Measurements from ENCODE around the gene MAFB.

Gene MAFB

DNA sequence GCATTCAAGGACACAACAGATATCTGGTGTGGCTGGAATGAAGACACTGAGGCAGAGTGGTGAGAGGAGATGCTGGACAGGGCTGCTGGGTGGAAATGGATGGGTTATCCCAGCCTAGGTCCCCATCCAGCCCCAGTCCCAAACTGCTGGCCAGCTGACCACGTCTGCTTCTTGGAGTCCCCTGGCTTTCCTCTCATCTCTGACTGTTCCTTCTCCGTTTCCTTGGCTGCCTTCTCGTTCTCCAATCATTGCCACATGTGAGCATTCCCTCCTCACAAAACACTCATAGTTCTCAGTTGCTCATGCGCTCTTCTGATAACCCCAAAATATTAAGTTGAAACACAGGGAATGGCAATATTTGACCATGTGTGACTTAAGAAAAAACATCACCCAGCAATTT is 31.5 kb downstream of the MAFB start (continued):
- TF ChIP-seq, protein P1, sequence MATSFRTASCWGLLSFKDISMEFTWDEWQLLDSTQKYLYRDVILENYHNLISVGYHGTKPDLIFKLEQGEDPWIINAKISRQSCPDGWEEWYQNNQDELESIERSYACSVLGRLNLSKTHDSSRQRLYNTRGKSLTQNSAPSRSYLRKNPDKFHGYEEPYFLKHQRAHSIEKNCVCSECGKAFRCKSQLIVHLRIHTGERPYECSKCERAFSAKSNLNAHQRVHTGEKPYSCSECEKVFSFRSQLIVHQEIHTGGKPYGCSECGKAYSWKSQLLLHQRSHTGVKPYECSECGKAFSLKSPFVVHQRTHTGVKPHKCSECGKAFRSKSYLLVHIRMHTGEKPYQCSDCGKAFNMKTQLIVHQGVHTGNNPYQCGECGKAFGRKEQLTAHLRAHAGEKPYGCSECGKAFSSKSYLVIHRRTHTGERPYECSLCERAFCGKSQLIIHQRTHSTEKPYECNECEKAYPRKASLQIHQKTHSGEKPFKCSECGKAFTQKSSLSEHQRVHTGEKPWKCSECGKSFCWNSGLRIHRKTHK (tag by site-specific recombination; IDR thresholded peaks at IDR 0.05), result no peak
- TF ChIP-seq, protein P2, sequence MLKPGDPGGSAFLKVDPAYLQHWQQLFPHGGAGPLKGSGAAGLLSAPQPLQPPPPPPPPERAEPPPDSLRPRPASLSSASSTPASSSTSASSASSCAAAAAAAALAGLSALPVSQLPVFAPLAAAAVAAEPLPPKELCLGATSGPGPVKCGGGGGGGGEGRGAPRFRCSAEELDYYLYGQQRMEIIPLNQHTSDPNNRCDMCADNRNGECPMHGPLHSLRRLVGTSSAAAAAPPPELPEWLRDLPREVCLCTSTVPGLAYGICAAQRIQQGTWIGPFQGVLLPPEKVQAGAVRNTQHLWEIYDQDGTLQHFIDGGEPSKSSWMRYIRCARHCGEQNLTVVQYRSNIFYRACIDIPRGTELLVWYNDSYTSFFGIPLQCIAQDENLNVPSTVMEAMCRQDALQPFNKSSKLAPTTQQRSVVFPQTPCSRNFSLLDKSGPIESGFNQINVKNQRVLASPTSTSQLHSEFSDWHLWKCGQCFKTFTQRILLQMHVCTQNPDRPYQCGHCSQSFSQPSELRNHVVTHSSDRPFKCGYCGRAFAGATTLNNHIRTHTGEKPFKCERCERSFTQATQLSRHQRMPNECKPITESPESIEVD (tag by site-specific recombination; IDR thresholded peaks at IDR 0.05), result no peak
- TF ChIP-seq KLF7 (tag by site-specific recombination; IDR thresholded peaks at IDR 0.05; ENCODE audit: borderline replicate concordance) (no peak), ZNF214 (tag by site-specific recombination; IDR thresholded peaks at IDR 0.05; ENCODE audit: borderline replicate concordance) (no peak), ZNF660 (tag by site-specific recombination; IDR thresholded peaks at IDR 0.05) (no peak), ZNF600 (tag by site-specific recombination; IDR thresholded peaks at IDR 0.05) (no peak), HOXC10 (CRISPR knock-in tag; IDR thresholded peaks at IDR 0.05) (no peak), ZNF701 (tag by site-specific recombination; IDR thresholded peaks at IDR 0.05) (no peak), ZNF621 (tag by site-specific recombination; IDR thresholded peaks at IDR 0.05) (no peak)
- TF ChIP-seq, protein P3, sequence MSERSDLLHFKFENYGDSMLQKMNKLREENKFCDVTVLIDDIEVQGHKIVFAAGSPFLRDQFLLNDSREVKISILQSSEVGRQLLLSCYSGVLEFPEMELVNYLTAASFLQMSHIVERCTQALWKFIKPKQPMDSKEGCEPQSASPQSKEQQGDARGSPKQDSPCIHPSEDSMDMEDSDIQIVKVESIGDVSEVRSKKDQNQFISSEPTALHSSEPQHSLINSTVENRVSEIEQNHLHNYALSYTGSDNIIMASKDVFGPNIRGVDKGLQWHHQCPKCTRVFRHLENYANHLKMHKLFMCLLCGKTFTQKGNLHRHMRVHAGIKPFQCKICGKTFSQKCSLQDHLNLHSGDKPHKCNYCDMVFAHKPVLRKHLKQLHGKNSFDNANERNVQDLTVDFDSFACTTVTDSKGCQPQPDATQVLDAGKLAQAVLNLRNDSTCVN (tag by site-specific recombination; optimal IDR thresholded peaks at IDR 0.05), result no peak
- TF ChIP-seq, protein P4, sequence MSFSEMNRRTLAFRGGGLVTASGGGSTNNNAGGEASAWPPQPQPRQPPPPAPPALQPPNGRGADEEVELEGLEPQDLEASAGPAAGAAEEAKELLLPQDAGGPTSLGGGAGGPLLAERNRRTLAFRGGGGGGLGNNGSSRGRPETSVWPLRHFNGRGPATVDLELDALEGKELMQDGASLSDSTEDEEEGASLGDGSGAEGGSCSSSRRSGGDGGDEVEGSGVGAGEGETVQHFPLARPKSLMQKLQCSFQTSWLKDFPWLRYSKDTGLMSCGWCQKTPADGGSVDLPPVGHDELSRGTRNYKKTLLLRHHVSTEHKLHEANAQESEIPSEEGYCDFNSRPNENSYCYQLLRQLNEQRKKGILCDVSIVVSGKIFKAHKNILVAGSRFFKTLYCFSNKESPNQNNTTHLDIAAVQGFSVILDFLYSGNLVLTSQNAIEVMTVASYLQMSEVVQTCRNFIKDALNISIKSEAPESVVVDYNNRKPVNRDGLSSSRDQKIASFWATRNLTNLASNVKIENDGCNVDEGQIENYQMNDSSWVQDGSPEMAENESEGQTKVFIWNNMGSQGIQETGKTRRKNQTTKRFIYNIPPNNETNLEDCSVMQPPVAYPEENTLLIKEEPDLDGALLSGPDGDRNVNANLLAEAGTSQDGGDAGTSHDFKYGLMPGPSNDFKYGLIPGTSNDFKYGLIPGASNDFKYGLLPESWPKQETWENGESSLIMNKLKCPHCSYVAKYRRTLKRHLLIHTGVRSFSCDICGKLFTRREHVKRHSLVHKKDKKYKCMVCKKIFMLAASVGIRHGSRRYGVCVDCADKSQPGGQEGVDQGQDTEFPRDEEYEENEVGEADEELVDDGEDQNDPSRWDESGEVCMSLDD (tag by site-specific recombination; IDR thresholded peaks at IDR 0.05), result no peak
- TF ChIP-seq, protein P5, sequence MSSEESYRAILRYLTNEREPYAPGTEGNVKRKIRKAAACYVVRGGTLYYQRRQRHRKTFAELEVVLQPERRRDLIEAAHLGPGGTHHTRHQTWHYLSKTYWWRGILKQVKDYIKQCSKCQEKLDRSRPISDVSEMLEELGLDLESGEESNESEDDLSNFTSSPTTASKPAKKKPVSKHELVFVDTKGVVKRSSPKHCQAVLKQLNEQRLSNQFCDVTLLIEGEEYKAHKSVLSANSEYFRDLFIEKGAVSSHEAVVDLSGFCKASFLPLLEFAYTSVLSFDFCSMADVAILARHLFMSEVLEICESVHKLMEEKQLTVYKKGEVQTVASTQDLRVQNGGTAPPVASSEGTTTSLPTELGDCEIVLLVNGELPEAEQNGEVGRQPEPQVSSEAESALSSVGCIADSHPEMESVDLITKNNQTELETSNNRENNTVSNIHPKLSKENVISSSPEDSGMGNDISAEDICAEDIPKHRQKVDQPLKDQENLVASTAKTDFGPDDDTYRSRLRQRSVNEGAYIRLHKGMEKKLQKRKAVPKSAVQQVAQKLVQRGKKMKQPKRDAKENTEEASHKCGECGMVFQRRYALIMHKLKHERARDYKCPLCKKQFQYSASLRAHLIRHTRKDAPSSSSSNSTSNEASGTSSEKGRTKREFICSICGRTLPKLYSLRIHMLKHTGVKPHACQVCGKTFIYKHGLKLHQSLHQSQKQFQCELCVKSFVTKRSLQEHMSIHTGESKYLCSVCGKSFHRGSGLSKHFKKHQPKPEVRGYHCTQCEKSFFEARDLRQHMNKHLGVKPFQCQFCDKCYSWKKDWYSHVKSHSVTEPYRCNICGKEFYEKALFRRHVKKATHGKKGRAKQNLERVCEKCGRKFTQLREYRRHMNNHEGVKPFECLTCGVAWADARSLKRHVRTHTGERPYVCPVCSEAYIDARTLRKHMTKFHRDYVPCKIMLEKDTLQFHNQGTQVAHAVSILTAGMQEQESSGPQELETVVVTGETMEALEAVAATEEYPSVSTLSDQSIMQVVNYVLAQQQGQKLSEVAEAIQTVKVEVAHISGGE (tag by site-specific recombination; conservative IDR thresholded peaks at IDR 0.05; ENCODE audit: low read depth), result no peak
- TF ChIP-seq, protein P6, sequence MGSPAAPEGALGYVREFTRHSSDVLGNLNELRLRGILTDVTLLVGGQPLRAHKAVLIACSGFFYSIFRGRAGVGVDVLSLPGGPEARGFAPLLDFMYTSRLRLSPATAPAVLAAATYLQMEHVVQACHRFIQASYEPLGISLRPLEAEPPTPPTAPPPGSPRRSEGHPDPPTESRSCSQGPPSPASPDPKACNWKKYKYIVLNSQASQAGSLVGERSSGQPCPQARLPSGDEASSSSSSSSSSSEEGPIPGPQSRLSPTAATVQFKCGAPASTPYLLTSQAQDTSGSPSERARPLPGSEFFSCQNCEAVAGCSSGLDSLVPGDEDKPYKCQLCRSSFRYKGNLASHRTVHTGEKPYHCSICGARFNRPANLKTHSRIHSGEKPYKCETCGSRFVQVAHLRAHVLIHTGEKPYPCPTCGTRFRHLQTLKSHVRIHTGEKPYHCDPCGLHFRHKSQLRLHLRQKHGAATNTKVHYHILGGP (tag by site-specific recombination; IDR thresholded peaks at IDR 0.05), result no peak

DNA sequence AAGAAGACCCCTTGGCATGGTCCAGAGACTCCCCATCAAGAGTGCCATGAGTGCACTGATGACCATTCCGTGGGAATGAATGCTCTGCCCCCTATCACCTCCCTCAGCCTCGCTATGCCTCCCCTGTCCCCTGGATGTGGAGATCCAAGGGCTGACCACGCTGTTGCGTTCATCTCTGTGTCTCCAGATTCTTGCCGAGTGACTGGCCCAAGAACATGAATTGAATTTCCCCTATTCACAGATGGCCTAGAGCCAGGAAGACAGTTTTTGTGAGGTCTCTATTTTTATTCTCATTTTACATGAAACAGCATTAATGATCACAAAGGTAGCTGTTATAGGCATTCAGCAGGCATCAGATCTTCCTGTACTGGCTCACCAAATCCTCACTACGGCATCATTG is 33.6 kb downstream of the MAFB start:
- H3K27ac ChIP-seq (ENCODE audit: extremely low read depth, low read depth, low read length), result no peak overlapping the region
- no peak overlapping the region for H3K4me3 ChIP-seq (ENCODE audit: low read depth, low read length)
- H3K4me1 ChIP-seq (ENCODE audit: control insufficient read depth, insufficient read depth, low read length), result no peaks in the 10 kb centered on the region
- H3K36me3 ChIP-seq (ENCODE audit: control insufficient read depth in 2 of 2, insufficient read depth in 1 of 2, low read length in 2 of 2), result no peaks in the 10 kb centered on the region
- POLR2A ChIA-PET, result no interaction called here
- TF ChIP-seq ZBTB7A (tag by site-specific recombination; IDR thresholded peaks at IDR 0.05; ENCODE audit: low read depth), result no peak
- TF ChIP-seq ZNF791 (tag by site-specific recombination; IDR thresholded peaks at IDR 0.05), result no peak
- no peak for TF ChIP-seq ZNF701 (tag by site-specific recombination; IDR thresholded peaks at IDR 0.05)
- TF ChIP-seq ZNF239 (tag by site-specific recombination; IDR thresholded peaks at IDR 0.05), result no peak
- TF ChIP-seq ZNF837 (tag by site-specific recombination; IDR thresholded peaks at IDR 0.05), result no peak
- TF ChIP-seq ZNF133 (tag by site-specific recombination; IDR thresholded peaks at IDR 0.05), result no peak
- no peak for TF ChIP-seq OSR2 (tag by site-specific recombination; IDR thresholded peaks at IDR 0.05)
- TF ChIP-seq ZNF19 (tag by site-specific recombination; IDR thresholded peaks at IDR 0.05; ENCODE audit: low read depth), result no peak
- TF ChIP-seq ZNF514 (tag by site-specific recombination; IDR thresholded peaks at IDR 0.05), result no peak
- TF ChIP-seq KLF16 (tag by site-specific recombination; IDR thresholded peaks at IDR 0.05), result no peak
- TF ChIP-seq TRIM28 (IDR thresholded peaks at IDR 0.05; ENCODE audit: borderline replicate concordance, low read length), result no peak
- no peak for TF ChIP-seq ZNF416 (tag by site-specific recombination; IDR thresholded peaks at IDR 0.05)
- H3K9me3 ChIP-seq (ENCODE audit: control insufficient read depth, insufficient read depth, low read depth, low read length), result no peaks in the 10 kb centered on the region
- CTCF ChIA-PET, result no interaction called here

Data from HEK293 (cell line).